COR-L47 (cell line): ENCODE measurements around the gene HLA-G.

ENCODE experiments used
- DNase-seq: peaks from one replicate; lab custom pipeline; 2025; lab: John Stamatoyannopoulos, UW

The HLA-G gene

DNA sequence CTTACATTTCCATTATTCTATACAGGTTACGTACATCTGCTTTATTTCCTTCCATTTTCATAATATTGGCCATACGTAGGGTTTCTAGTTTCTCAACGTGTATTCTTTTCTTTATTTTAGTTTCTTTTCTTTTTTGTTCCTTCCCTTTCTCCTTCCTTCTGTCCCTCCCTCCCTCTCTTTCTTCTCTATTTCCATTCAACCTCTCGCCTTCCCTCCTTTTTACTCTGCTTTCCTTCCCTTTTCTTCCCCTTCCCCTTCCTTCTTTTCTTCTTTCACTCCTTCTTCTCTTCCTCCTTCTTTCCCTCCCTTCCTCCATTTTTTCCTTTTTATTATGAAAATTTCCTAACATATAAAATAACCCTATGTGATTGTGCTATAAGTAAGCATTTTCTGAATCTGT, 8.7 kb upstream of the HLA-G start:
- no peak for DNase-seq

DNA sequence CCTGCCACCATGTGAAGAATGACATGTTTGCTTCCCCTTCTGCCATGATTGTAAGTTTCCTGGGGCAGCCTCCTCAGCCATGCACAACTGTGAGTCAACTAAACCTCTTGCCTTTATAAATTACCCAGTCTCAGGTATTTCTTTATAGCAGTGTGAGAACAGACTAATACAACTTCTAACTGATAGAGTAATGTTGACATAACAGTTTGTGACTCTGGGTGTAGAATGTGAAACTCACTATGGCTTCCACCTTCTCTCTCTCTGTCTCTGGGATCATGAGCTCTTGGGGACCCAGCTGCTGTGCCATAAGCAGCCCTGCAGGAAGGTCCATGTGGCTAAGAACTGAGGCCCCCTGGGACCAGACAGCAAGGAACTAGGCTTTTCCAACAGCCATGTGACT, 3.5 kb upstream of the HLA-G start:
- no peak for DNase-seq

DNA sequence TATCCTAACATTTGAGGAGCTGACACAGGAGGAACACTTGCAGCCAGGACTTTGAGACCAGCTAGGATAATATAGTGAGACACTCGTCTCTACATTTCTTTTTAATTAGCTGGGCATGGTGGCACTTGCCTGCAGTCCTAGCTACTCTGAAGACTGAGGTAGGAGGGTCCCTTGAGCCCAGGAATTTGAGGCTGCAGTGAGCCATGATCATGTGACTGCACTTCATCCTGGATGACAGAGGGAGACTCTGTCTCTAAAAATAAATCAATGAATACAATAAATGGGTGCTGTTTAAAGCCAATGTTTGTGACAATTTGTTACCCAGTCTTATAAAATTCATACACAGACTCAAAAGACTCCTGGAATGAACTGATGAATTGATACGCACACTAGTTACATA, 1.8 kb upstream of the HLA-G start:
- DNase-seq = no peak

DNA sequence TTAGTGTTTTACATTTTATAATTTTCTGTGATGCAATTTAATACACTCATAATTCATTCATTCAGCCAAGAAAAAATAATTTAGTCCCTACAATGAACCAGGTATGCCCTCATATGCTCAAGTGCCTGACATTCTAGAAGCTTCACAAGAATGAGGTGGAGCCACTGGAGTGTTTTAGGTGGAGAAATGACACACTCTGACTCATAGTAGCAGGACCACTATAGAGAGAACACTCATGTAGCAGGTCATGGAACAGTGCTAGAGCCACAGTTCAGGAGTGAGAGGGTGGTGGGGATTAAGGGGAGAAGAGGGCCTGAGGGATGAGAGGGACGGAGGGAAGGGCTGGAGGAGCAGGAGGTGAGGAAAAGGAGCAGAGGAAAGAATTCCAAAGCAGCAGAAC, 1.4 kb upstream of the HLA-G start:
- no peak for DNase-seq

DNA sequence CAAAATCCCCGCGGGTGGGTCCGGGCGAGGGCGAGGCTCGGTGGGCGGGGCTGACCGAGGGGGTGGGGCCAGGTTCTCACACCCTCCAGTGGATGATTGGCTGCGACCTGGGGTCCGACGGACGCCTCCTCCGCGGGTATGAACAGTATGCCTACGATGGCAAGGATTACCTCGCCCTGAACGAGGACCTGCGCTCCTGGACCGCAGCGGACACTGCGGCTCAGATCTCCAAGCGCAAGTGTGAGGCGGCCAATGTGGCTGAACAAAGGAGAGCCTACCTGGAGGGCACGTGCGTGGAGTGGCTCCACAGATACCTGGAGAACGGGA, 809 bp downstream of the HLA-G start:
- no peak for DNase-seq

DNA sequence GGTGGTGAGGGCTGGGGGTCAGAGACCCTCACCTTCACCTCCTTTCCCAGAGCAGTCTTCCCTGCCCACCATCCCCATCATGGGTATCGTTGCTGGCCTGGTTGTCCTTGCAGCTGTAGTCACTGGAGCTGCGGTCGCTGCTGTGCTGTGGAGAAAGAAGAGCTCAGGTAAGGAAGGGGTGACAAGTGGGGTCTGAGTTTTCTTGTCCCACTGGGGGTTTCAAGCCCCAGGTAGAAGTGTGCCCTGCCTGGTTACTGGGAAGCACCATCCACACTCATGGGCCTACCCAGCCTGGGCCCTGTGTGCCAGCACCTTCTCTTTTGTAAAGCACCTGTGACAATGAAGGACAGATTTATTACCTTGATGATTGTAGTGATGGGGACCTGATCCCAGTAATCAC, 2.1 kb downstream of the HLA-G start:
- no peak for DNase-seq

DNA sequence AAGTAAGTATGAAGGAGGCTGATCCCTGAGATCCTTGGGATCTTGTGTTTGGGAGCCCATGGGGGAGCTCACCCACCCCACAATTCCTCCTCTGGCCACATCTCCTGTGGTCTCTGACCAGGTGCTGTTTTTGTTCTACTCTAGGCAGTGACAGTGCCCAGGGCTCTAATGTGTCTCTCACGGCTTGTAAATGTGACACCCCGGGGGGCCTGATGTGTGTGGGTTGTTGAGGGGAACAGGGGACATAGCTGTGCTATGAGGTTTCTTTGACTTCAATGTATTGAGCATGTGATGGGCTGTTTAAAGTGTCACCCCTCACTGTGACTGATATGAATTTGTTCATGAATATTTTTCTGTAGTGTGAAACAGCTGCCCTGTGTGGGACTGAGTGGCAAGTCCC, 2.8 kb downstream of the HLA-G start:
- DNase-seq = no peak

DNA sequence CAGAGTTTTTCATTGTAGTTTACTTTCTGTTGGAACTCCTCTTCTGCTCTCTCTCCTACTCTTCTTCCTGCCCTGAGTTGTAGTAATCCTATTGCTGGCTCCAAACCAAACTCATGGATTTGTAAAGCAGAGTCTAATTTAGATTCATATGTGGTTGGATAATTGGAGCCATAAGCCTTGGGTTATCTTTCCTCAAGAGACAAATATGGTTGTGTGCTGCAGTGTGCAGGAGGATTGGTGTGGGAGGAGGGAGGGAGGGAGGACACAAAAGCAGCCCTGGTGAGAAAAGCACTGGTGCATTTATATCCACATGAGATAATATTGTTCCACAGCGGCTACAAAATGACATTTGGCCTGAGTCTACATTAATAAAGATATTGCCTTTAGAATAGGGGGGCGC, 4.2 kb downstream of the HLA-G start:
- no peak for DNase-seq

DNA sequence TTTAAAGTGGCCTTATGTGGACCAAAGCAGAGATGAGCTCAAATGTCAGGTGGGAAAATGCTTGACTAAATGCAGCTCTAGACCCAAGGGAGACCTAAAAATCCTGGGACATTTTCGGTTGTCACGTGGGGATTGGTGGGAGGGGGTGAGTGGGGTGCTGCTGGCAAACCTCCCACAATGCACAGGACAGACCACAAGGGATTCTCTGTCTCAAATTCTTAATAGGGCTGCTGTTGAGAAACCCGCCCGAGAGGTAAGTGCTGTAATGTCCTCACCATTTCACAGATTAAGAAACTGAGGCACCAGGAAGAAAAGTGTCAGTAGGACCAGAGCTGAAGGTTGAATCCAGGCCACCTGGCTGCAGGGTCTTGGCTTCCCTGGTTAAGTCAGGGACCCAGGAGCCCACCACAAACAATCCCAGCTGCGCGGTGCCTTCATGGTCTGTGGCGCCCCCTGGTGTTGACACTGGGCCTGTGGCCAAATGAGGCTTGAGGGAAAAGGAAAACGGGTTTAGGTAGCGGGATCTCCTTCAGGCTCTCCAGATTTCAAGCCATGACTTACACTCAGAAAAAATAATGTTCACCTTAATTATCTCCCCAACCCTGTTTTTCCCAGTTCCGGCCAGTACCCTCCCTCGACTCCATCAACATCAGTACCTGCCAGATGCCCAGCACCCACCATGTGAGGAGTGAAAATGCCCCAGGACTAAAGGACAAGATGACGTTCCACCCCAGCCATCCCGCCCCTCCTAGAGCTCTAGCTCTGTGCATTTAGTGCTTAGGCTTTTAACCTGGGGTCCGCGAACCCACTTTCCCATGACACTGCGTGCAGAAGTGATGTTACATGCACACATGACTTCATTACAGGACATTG, 7.2 kb downstream of the HLA-G start:
- no peak for DNase-seq

DNA sequence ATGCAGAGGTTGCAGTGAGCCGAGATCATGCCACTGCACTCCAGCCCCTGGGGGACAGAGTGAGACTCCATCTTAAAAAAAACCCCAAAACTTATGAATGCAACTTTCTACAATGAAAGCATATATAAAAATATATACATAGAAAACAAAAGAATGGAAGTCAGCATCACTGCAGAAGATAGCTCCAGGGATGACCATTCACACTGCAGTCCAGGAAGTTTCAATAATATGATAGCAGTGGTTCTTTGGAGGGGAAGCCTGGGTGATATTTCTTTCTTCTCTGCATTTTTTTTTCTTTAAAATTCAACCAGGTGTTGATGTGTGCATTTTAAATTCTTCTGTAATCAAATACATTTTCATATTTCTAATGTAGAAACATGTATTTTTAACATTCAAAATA, 12.3 kb downstream of the HLA-G start:
- DNase-seq = no peak

DNA sequence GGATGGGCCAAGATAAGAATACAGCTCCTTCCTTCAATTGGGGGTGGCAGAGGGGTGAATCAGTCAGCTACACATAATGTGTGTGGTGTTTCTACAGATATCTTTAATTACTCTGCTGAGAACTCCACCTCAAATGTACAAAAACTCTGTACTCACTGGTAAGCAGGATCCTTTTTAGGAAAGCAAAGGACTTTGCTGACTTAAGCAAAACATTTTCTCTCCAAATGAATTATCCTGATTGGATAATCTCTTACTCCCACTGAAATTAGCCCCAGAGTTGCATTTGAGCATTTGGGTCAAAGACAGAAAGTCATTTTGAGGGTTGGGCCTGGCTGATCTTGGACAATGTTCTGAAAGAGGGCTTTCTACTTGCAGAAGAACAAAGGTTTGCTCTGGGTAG, 13.4 kb downstream of the HLA-G start:
- no peak for DNase-seq

DNA sequence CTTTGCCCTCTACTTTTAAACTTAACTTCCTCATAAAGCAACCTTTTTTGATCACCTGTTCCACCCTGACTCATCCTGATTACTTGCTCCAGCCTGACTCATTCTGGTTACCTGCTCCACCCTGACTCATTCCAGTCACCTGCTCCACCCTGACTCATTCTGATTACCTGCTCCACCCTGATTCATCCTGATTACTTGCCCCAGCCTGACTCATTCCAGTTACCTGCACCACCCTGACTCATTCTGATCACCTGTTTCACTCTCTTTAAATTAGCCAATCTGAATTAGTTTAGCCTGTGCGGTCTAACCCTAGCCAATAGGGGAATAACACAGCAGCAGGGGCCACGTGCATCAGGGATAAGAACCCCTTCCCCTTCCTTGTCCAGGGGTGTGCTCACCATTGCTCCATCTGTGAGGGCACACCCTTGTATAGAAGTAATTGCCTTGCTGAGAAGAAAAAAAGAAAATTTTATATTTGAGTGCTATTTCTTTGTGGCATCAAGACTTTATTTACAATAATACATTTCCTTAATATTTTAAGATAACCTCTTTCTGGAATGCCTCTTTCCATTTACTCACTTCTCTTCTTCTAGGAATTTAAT, 17.9 kb downstream of the HLA-G start:
- no peak for DNase-seq

DNA sequence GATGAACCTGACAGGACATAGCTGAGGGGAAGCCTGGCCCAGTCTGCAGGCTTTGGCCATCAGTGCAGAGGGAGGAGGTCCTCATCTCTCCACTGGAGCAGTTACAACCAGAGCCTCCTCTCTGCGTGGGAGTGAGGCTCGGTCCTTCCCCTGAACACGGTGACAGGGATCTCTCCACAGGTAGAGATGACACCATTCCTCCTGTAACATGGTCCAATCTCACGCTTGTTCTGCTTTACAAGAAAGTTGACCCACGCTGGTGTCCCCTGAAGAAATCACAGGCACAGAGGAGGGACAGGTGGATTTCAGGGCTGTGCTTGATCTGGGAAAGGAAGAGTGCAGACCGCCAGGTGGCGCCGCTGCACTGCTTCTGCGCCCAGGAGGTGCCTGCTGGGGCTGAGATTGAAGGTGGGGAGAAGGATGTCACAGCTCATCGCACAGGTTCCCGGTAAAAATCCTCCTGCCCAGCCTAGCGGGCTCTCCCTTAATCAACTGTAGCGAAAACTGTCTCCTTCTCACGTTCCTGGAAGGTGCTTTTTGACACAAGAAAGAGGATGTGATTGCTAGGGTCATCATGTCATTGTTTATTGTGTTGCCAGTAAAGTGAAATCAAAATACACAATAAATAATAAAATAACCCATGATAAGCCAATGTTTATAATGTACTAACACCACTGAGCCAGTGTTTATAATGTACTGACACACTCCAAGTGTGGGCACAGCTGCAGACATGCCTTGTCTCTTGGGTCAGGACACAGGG, 20.4 kb downstream of the HLA-G start:
- DNase-seq = peak; percentile 67

DNA sequence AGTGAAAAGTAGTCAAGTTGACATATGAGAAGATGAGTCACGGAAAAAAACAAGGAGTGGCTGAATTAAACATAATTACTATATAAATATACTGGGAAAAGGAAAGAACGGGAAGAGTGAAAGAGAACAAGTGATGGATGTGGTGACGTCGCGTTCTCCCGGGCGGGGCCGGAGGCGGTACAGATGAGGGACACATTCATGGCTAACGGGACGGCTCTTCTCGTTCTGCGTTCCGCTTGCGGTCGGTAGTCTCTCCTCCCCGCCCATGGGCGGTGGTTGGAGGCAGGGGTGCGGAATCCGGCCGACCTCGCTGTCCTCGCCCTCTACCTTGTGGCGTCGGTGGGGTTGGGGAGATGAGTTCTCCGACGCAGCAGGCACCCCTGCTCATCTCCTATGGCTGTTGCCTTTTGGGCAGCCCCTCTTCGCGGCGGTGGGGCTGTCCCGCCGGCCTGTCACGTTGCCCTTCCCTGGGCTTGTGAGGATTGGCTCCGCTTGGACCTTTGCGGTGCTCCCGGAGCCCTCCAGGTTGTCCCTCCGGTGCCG, 22.5 kb downstream of the HLA-G start:
- no peak for DNase-seq

DNA sequence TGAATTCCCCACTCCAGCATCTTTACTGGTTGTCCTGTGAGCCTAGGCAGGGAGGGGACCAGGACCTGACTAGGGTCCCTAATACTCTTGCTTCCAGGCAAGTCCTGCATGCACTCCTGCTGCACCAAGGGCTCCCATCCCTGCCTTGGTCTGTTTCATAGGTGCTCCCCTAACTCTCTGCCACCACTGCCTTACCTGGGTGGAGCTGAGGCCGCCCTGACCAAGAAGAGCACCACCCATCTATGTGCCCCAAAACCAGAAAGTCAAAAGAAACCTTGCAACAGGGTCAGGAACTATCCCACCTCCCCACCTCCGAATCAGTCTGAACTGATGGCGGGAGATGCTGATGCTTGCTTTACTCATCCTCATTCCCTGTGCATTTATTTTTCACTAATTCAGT, 23.6 kb downstream of the HLA-G start:
- no peak for DNase-seq

DNA sequence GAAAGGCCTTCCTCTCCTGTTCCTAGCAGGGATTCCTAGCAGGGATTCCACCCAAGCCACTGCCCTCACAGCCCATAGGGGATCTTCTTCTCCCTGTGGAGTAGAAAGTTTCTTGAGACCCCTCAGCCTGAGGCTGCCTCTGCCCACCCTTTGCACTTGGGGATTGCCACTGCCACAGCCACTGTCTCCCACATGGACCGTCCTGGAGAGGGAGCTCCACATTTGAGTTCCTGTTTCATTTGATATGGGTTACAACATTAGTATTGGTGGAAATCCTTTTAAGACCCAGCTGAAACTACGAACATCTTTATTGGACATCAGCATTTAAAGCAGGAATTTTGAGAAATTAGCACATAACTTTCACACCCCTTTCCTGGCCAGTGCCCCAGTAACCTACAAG, 25.6 kb downstream of the HLA-G start:
- DNase-seq = no peak

DNA sequence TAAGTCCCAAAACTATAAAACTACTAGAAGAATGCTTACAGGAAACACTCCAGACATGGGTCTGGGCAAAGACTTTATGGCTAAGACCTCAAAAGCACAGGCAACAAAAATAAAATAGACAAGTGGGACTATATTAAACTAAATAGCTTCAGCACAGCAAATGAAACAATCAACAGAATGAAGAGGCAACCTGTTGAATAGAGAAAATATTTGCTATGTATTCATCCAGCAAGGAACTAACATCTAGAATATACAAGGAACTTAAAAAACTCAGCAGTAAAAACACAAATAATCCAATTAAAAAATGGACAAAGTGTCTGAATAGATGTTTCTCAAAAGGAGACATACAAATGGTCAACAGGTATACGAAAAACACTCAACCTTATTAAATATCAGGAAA, 30.4 kb downstream of the HLA-G start:
- DNase-seq = no peak

DNA sequence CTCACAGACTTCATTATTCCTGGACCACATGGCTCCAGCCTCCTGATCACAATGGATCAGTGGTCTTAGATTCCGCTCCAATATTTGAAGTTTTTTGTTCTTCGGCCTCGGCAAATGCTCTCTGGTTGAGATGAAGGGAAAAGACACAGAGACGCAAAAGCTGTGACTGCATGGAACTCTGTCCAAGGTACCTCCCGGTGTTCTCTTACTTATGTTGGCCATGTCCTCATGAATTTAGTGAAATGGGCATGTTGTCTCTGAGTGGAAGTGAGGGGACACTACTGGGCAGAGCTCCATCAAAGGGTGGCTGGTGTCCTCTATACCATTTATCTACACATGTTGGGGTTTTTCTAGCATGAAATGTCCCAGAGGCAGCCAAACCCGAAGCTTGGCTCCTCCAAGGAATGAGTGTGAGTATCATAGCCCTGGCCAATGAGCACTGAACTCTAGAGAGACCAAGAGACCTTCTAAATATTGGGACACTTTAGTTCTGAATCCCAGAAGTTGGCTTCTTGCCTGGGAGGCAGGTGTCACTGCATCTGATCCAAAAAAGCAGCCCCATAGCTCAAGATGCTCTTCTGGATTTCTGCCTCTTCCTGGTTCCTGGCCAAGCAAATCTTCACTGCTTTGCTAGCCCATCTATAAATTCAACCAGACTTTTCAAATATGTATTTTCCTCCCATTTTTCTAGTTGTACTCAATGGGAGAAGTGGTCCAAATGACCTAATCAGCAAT, 34.1 kb downstream of the HLA-G start:
- no peak for DNase-seq

DNA sequence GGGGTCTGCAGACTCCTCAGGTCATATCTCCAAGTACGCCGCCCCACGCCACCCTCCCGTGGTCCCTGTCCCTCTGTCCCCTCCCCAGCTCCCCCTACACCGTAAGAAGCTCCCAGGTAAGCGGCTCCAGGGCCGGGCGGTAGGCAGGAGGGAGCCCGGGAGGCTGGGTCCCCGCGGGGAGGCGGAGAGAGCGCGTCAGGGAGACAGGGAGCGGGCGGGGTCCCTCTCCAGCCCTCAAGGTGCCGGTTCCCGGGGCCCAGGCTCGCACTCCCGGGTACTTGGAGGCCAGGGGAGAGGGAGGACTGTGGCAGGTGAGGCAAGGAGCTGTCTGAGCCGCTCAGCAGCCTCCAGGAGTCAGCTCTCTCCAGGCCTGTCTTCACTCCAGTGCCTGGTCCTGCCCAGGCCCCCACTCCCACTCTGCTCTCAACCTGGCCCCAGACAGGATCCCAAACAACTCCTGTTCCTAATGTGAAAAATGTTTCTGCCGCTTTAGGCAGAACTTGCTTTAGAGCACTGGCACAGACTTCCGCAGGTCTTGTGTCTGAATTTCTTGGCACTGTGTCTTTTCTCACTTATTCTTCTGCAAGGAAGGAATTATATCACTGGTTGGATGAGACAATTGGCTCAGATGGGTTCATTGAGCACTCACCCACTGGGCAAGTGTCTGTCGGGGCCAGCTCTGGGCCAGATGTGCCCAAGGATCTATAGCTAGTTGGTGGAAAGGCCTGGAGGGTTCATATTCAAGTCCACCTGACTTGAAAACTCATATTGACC, 36.6 kb downstream of the HLA-G start:
- no peak for DNase-seq

DNA sequence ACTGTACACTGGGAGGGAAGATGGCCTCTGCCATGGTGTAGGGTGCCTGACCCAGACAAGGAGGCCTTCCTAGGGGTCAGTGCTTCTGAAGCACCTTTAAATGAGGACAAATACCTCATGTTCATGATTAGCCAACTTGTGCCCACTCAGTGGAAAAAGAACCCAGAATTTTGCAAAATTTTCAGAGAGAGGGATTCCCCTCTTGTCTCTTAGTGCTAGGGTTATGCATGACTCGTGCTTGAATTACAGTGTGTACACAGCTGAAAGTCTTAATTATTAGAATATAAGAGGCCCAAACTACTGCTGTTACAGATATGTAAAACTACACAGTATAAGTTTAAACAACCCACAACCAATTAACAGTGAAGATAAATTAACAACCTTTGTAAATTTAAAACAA, 38.0 kb downstream of the HLA-G start:
- no peak for DNase-seq

DNA sequence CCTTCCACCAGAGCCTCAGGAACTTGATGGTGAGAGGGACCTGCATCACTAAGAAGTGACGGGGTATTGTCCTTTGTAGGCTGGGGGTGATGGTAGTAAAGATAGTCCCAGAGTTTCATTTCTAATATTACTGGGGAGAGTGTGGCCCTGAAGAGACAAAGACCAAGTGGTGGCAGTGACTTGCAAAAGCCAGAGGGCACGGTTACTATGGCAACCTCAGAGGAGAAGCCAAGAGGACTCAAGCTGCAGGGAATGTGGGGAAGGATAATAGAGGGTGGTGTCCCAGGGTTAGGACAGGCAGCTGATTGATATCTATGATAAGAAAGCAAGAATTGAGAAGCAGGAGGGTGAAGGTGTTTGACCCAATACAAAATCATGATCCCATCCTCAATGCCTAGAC, 42.5 kb downstream of the HLA-G start:
- DNase-seq = no peak

DNA sequence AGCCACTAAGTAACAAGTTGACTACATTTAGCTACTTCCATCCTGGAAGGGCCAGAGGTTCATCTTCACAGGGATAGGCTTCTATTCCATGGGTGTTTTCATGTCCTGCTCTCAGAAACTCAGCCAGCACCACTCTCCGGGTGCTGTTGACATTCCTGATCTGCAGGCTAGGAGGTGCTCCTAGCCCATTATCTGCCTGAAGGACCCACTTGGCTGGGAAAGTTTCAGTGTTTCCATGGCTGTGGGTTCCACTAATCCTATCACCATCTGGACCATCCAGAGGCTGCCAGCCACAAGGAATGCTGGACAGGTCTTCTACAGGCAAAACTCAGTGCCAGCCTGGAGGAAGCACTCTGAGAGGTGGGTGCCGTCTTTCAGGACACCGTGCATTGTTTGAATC, 45.2 kb downstream of the HLA-G start:
- no peak for DNase-seq
